DND-41 (cell line): ENCODE results near the gene MPP2.

ENCODE experiments used
- ATAC-seq: fragments of 200-7000 bp; cut with Tn5 transposase; 3 replicates; pipeline ENCODE4 v1.9.1; 2021; ENCODE audit warnings: low read depth; ENCODE audit not compliant: insufficient read depth
- DNase-seq: peaks from one replicate; pipeline ENCODE4 v3.0.0-alpha.2; 2020
- H2AFZ ChIP-seq: 2 replicates; pipeline ENCODE4 v1.6.0; 2012; ENCODE audit warnings: low read depth, low read length
- H3K27ac ChIP-seq: 2 replicates; pipeline ENCODE4 v1.5.1; 2012; ENCODE audit warnings: low read length, inconsistent platforms
- H3K27me3 ChIP-seq: fragments of 200-600 bp; sonication (generic); 2 replicates; pipeline ENCODE4 v1.6.0; 2012; ENCODE audit warnings: low read length, mild to moderate bottlenecking, inconsistent platforms; ENCODE audit not compliant: insufficient read depth, poor library complexity
- H3K36me3 ChIP-seq: 2 replicates; pipeline ENCODE4 v1.5.1; 2012; ENCODE audit warnings: low read length, inconsistent platforms; ENCODE audit not compliant: insufficient read depth
- H3K4me1 ChIP-seq: 2 replicates; pipeline ENCODE4 v1.5.1; 2012; ENCODE audit warnings: mild to moderate bottlenecking, low read length; ENCODE audit not compliant: insufficient read depth
- H3K4me2 ChIP-seq: 2 replicates; pipeline ENCODE4 v1.6.0; 2012; ENCODE audit warnings: mild to moderate bottlenecking, moderate library complexity, low read length, inconsistent platforms; ENCODE audit not compliant: insufficient read depth
- H3K4me3 ChIP-seq, 2 experiments: fragments of 200-600 bp in 1 of 2; shearing (Covaris generic) in 1 of 2; 2 replicates each; pipeline ENCODE4 v1.5.1; 2012 to 2016; ENCODE audit warnings: inconsistent platforms in 2 of 2, low read length in 2 of 2, mild to moderate bottlenecking in 2 of 2, low read depth in 1 of 2, moderate library complexity in 1 of 2
- H3K79me2 ChIP-seq: 2 replicates; pipeline ENCODE4 v1.6.0; 2012; ENCODE audit warnings: low read length, inconsistent platforms; ENCODE audit not compliant: insufficient read depth
- H3K9ac ChIP-seq: 2 replicates; pipeline ENCODE4 v1.6.0; 2012; ENCODE audit warnings: low read depth, mild to moderate bottlenecking, inconsistent platforms, low read length, moderate library complexity
- H3K9me3 ChIP-seq: 2 replicates; pipeline ENCODE4 v1.5.1; 2012; ENCODE audit warnings: low read length, moderate library complexity, mild to moderate bottlenecking, inconsistent platforms; ENCODE audit not compliant: insufficient read depth, severe bottlenecking
- H4K20me1 ChIP-seq: 2 replicates; pipeline ENCODE4 v1.6.0; 2012; ENCODE audit warnings: low read length; ENCODE audit not compliant: insufficient read depth
- CTCF ChIP-seq: IDR thresholded peaks from 2 replicates; pipeline ENCODE4 v1.5.1; 2012; ENCODE audit warnings: borderline replicate concordance, low read length, moderate library complexity, mild to moderate bottlenecking; ENCODE audit not compliant: poor library complexity, severe bottlenecking; ENCODE audit errors: extremely low read depth
- EZH2 ChIP-seq: IDR thresholded peaks from 3 replicates; pipeline ENCODE4 v1.6.1; 2012; ENCODE audit warnings: borderline replicate concordance, low read depth, mild to moderate bottlenecking, moderate library complexity, low read length, inconsistent platforms; ENCODE audit not compliant: severe bottlenecking

MPP2 gene

GRCh38 chr17:43917348-43918025 is 10.2 kb upstream of the MPP2 start:
- no peak overlapping the region for H3K4me3 ChIP-seq
- ATAC-seq (no peak), DNase-seq (no peak)
- no peak overlapping the region for H3K27ac ChIP-seq
- H3K4me2 ChIP-seq: no peak overlapping the region
- H3K9me3 ChIP-seq: no peaks in the 10 kb centered on the region
- no peak overlapping the region for H3K9ac ChIP-seq
- no peaks in the 10 kb centered on the region for H3K36me3 ChIP-seq
- peak; percentile 28 for TF ChIP-seq CTCF
- no peak for TF ChIP-seq EZH2
- no peaks in the 10 kb centered on the region for H4K20me1 ChIP-seq
- no peaks in the 10 kb centered on the region for H3K4me1 ChIP-seq
- H3K79me2 ChIP-seq: no peaks in the 10 kb centered on the region
- H2AFZ ChIP-seq: no peak overlapping the region
- peaks cover 23% of the 10 kb centered on the region for H3K27me3 ChIP-seq

- Histone ChIP-seq H3K36me3 (no peaks in the 10 kb centered on the region), H3K4me1 (no peaks in the 10 kb centered on the region), H3K4me3 (no peak overlapping the region), H3K79me2 (no peaks in the 10 kb centered on the region), H2AFZ (no peak overlapping the region), H3K4me2 (no peak overlapping the region), H3K9ac (no peak overlapping the region), H4K20me1 (no peaks in the 10 kb centered on the region), H3K9me3 (no peaks in the 10 kb centered on the region), H3K27ac (no peak overlapping the region), H3K27me3 (peaks cover 23% of the 10 kb centered on the region)
- ATAC-seq (no peak), DNase-seq (no peak)
- TF ChIP-seq CTCF (no peak), EZH2 (no peak)
Observed at GRCh38 chr17:43917016-43917347, 9.6 kb upstream of the MPP2 start.

- no peak overlapping the region for H3K4me2 ChIP-seq
Observed at GRCh38 chr17:43916385-43916784, 9.0 kb upstream of the MPP2 start.

More at GRCh38 chr17:43916385-43916784, 9.0 kb upstream of the MPP2 start:
- no peaks in the 10 kb centered on the region for H4K20me1 ChIP-seq
- H2AFZ ChIP-seq: no peak overlapping the region
- no peaks in the 10 kb centered on the region for H3K9me3 ChIP-seq
- no peak overlapping the region for H3K9ac ChIP-seq
- H3K79me2 ChIP-seq: no peaks in the 10 kb centered on the region
- H3K36me3 ChIP-seq: no peaks in the 10 kb centered on the region
- no peak for TF ChIP-seq CTCF
- no peak for TF ChIP-seq EZH2
- no peaks in the 10 kb centered on the region for H3K4me1 ChIP-seq
- peaks cover 23% of the 10 kb centered on the region for H3K27me3 ChIP-seq
- no peak overlapping the region for H3K4me3 ChIP-seq
- DNase-seq (no peak), ATAC-seq (no peak)
- no peak overlapping the region for H3K27ac ChIP-seq
